Skin epidermis (tissue), 12 donors: ENCODE measurements around the gene EID2.

Source experiments
- H3K27ac ChIP-seq, 21 experiments: fragments of 200-600 bp; sonication (generic) in 11 of 21; one replicate each; pipeline ENCODE4 v1.5.0; 2020; ENCODE audit warnings: mild to moderate bottlenecking in 3 of 21, inconsistent platforms in 2 of 21, moderate library complexity in 2 of 21
- H3K4me3 ChIP-seq, 7 experiments: fragments of 200-600 bp; sonication (generic) in 2 of 7; one replicate each; pipeline ENCODE4 v1.5.0; 2020; ENCODE audit warnings: inconsistent platforms in 2 of 7, mild to moderate bottlenecking in 2 of 7, moderate library complexity in 1 of 7

The EID2 gene, protein sequence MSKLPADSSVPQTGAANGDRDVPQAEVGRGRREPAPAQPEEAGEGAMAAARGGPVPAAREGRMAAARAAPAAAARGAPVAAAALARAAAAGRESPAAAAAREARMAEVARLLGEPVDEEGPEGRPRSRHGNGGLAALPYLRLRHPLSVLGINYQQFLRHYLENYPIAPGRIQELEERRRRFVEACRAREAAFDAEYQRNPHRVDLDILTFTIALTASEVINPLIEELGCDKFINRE

DNA sequence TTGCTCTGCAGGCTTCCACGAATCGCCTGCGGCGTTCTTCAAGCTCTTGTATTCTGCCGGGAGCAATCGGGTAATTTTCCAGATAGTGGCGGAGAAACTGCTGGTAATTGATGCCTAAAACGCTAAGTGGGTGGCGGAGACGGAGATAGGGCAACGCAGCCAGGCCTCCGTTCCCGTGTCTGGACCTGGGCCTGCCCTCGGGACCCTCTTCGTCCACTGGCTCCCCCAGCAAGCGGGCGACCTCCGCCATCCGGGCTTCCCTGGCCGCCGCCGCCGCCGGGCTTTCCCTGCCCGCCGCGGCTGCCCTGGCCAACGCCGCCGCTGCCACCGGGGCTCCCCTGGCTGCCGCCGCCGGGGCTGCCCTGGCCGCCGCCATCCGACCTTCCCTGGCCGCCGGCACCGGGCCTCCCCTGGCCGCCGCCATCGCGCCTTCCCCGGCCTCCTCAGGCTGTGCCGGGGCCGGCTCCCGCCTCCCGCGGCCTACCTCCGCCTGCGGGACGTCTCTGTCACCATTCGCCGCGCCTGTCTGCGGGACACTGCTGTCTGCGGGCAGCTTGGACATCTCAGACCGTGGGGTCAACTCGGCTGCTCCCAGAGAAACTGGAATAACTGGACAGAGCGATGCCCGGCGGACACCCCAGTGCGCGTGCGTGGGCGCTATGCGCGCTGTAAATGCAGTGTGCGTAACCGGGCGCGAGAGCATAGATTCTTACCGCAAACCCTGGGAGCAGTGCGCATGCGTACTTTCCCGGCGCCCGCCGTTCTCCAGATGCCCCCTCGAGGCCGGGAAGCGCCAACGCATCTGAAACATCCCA lies at the start of gene EID2:
Gene EID2, minus strand, starts transcription at position 644 of the 815 bp plus-strand sequence. Its CDS starts 82 bp downstream, at position 562.
- H3K4me3 ChIP-seq = peak within 1 kb of the TSS; percentile 48 to 86 (median 75)
- peak within 1 kb of the TSS; percentile 67 to 97 (median 90) for H3K27ac ChIP-seq

DNA sequence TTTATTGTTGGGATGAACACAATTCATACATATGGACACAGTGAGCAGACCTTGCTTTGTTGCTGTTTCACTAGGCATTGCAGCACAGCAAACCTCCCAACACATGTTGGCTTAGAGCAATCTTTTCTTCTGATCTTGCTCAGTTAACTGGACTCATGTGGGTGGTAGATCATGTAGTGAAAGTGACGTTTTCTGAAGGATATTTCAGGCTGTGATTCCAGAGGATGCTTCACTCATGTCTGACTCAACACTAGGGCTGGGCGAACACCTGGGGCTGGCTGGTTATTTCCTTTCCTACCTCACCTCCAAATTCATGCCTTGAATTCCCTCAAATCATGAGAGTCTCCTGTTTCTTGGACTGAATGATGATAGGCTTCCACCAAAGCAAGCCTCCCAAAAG lies 48.1 kb upstream of the EID2 start:
- Histone ChIP-seq H3K27ac (no peak overlapping the region), H3K4me3 (no peak overlapping the region)

GRCh38 chr19:39587496-39587895 lies 47.5 kb upstream of the EID2 start:
- no peak overlapping the region for H3K27ac ChIP-seq
- H3K4me3 ChIP-seq = no peak overlapping the region

GRCh38 chr19:39582891-39583625 lies 43.1 kb upstream of the EID2 start:
- no peak overlapping the region for H3K4me3 ChIP-seq

GRCh38 chr19:39582442-39582841 lies 42.5 kb upstream of the EID2 start:
- no peak overlapping the region for H3K4me3 ChIP-seq
- H3K27ac ChIP-seq = no peak overlapping the region

More at GRCh38 chr19:39582891-39583625, 43.1 kb upstream of the EID2 start:
- no peak overlapping the region for H3K27ac ChIP-seq

- no peak overlapping the region for H3K4me3 ChIP-seq
- H3K27ac ChIP-seq = no peak overlapping the region
Observed at GRCh38 chr19:39568604-39569003, 28.6 kb upstream of the EID2 start.

- H3K27ac ChIP-seq = no peak overlapping the region
- H3K4me3 ChIP-seq = no peak overlapping the region
Observed at GRCh38 chr19:39566064-39566463, 26.1 kb upstream of the EID2 start.

GRCh38 chr19:39563408-39563807 lies 23.4 kb upstream of the EID2 start:
- Histone ChIP-seq H3K4me3 (no peak overlapping the region), H3K27ac (no peak overlapping the region)

- Histone ChIP-seq H3K27ac (peak overlapping the region in 3 of 21 experiments; percentile 36 to 58 (median 43)), H3K4me3 (no peak overlapping the region)
Observed at GRCh38 chr19:39558624-39559117, 18.7 kb upstream of the EID2 start.

GRCh38 chr19:39557811-39558623 lies 18.1 kb upstream of the EID2 start:
- no peak overlapping the region for H3K4me3 ChIP-seq
- H3K27ac ChIP-seq = peak overlapping the region in 4 of 21 experiments; percentile 16 to 58 (median 40)

GRCh38 chr19:39555883-39556282 lies 15.9 kb upstream of the EID2 start:
- H3K4me3 ChIP-seq = no peak overlapping the region
- H3K27ac ChIP-seq = no peak overlapping the region

- H3K27ac ChIP-seq = no peak overlapping the region
- no peak overlapping the region for H3K4me3 ChIP-seq
Observed at GRCh38 chr19:39554701-39555311, 14.8 kb upstream of the EID2 start.

GRCh38 chr19:39553082-39553652 lies 13.2 kb upstream of the EID2 start:
- no peak overlapping the region for H3K4me3 ChIP-seq
- no peak overlapping the region for H3K27ac ChIP-seq

DNA sequence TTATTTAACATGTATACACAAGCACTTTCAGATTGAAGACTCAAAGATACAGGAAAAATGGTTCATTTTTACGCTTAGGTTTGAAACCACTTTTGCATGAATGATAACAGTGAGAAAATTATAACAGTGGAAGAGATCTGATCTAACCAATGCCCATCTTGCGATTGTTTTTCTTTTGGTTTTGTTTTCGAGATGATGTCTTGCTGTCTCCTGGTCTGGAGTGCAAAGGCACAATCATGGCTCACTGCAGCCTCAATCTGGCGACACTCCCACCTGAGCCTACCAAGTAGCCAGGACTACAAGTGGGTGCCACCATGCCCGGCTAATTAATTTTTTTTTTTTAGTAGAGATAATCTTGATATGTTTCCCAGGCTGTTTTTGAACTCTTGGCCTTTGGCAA lies 10.2 kb upstream of the EID2 start:
- H3K4me3 ChIP-seq = no peak overlapping the region
- H3K27ac ChIP-seq = no peak overlapping the region

DNA sequence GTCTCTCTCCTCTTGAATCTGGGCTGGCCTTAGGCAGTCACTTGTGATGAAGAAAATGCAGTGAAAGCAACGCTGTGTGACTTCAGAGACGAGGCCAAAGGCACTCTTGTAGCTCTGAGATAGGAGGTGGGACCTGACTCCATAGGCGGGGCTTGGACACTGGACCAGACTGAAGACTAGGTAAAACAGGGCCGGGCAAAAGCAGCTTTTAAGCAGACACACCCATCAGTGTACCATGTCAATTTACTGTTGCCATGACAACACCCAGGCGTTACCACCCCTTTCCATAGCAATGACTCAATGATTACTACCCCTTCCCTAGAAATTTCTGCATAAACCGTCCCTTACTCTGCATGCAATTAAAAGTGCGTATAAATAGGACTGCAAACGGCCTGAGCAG lies 6.6 kb upstream of the EID2 start:
- Histone ChIP-seq H3K27ac (no peak overlapping the region), H3K4me3 (no peak overlapping the region)

- Histone ChIP-seq H3K4me3 (no peak overlapping the region), H3K27ac (no peak overlapping the region)
Observed at GRCh38 chr19:39544911-39545310, 5.0 kb upstream of the EID2 start.

GRCh38 chr19:39544226-39544903 lies 4.4 kb upstream of the EID2 start:
- Histone ChIP-seq H3K27ac (no peak overlapping the region), H3K4me3 (no peak overlapping the region)

DNA sequence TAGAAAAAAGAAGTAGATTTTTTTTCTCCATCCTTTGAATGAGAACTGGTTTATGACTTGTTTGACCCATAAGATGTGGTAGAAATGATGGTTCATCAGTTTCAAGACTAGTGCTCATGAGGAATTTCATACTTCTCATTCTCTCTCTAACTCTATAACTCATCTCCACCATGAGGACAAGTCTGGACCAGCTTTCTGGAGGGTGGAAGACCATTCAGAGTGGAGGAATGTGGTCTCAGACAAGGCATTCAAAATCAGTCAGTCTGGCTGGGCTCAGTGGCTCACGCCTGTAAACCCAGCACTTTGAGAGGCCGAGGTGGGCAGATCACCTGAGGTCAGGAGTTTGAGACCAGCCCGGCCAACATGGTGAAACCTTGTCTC lies 3.5 kb upstream of the EID2 start:
- no peak overlapping the region for H3K4me3 ChIP-seq
- no peak overlapping the region for H3K27ac ChIP-seq
